NCI-H2107 (cell line): Measurements from ENCODE around the gene AGTR1.

Experiments used
- DNase-seq: peaks from one replicate; lab custom pipeline; 2025; lab: John Stamatoyannopoulos, UW

The AGTR1 gene

DNA sequence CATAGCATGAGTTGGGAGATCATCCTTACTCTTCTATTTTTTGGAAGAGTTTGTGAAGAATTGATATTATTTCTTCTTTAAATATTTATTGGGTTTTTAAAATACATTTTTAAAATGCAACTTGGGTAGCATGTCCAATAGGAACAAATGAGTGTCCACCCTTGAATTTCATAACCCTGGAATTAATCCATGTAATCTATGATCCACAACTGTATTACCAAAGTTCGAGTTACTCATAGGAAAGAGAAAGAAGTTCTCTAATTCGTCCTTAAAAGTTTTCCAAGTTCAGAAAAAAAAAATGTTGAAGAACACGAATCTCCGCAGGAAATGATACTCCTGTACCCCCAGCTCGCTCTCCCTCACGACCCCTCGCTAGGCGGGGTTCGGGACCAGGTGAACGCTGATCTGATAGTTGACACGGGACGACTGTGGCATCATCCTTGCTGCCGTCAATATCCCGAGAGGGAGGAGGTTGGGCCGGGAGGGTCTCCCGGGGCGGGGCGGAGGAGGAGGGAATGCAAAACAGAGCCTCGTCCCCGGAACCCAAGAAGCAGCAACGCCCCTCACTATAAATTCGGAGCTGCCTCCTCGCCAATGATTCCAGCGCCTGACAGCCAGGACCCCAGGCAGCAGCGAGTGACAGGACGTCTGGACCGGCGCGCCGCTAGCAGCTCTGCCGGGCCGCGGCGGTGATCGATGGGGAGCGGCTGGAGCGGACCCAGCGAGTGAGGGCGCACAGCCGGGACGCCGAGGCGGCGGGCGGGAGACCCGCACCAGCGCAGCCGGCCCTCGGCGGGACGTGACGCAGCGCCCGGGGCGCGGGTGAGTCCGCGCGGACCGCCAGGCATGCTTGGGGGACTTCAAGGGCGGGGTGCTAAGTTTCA, at the start of gene AGTR1:
AGTR1 (plus strand) TSS at position 598 of the 884 bp plus-strand sequence. CDS start 43,133 bp downstream, outside the sequence.
- no peak for DNase-seq

DNA sequence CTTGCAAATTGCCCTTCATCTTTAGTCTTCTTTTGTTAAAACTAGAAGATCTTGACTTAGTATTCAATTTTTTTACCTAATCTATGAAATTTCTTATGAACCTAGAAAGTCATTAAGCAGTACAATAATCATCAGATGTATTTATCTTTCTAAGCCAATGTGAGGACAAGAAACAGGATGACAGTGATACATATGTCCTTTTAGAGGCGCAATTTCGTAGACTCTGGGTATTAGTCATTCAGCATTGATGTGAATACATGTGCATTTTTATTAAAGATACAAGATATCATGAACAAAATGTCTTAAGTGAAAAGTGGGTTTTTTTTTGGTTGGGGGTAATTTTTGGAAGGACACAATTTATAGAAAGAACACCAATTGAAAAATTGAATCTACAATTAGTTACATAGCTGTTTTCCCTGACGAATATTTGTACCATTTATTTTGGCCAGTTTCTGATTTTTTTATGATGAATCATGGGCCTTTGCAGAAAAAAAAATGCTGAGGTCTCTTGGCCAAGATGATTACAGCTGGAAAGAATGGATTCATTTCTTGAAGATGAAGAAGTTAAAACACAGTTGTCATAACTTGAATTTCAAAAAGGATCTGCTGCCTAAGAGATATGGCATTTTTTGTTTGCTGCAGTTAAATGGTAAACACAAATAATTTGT, 48.9 kb upstream of the AGTR1 start:
- no peak for DNase-seq

DNA sequence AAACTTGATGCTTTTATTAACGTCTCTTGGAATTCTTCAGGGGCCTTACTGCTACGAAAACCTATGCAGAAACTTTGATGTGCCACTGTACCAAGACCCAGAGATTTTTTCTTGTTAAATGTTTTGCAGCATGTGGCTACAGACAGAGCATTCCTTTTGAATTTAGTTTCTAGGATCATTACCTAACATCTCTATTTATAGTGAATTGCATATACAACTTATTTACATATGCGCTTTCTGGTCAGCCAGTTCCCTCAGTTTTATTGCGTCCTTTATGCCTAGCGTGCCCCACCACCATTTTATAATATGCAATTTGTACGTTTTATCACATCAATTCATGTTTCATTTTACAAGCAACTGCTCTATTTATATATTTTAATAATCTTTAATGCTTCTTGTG, 46.2 kb upstream of the AGTR1 start:
- no peak for DNase-seq

DNA sequence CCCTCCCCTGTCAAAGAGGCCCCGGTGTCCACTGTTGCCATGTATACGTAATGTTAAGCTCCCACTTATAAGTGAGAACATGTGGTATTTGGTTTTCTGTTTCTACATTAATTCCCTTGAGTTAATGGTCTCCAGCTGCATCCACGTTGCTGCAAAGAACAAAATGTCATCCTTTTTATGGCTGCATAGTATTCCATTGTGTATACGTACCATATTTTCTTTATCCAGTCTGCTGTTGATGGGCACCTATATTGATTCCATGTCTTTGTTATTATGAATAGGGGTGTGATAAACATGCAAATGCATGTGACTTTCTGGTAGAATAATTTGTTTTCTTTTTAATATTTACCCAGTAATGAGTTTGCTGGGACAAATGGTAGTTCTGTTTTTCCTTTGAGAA, 43.3 kb upstream of the AGTR1 start:
- no peak for DNase-seq

DNA sequence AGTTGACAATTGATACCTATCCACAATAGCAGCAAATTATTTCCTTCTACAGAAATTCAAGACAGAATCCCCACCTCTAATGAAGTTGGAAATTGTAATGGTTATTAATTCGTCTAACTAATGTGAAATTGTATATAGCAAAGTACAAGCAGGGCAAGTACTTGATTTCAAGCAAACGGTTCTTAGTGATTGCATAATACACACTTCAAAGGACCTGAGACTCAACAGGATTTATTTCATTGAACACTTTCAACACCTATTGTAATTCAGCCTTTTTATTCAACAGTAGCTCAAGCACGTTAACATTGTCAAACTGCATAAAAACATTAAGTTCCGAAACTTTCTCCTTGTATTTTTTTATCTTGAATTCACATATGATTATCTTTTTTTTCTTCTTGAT, 40.2 kb upstream of the AGTR1 start:
- no peak for DNase-seq

DNA sequence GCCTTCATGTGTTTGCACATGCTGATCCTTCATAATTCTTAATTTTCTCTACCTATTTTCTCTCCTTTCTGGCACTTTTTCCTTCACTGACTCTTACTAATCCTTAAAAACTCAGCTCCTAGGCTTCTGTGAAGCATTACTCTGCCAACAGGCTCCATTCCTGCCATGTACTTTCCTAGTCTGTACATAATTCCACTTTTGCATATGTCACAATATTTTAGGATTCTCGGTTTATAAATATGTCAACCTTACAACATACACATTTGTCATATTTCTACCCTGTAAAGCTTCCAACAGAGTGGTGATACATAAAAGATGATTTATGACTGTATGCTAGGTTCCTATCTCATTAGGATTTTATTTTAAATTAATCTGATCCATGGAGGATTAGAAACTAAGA, 38.2 kb upstream of the AGTR1 start:
- no peak for DNase-seq

DNA sequence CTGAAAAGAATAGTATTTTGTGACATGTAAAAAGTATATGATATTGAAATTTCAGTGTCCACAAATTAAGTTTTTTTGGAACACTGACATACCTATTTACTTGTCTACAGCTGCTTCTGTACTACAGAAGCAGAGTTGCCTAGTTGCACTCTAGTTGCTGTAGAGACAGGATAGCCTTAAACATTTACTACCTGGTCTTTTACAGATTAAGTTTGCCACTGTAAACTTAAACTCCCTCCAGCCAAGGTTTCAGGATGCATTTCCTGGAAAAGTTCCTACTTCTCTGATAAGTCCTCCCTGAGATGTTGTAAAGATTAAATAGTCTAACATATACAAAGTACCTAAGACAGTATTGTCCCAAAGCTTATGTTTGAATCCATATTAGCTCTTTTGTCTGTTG, 17.4 kb upstream of the AGTR1 start:
- DNase-seq, result no peak

DNA sequence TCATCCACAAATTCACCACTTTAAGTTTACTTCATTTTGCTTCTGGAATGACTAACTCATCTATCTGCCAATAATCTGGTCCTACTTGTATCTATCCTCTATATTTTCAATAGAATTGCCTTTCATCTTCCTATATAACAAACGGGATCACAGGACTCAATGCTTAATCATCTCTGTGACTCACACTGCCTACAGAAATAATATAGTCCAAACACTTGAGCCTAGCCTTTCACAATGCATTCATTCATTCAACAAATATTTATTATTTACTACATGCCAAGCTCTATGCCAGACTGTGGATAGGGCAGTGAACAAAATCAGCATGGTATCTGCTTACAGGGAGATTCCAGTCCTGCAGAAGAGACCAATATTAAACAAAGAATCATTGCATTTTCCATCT, 16.6 kb upstream of the AGTR1 start:
- no peak for DNase-seq

DNA sequence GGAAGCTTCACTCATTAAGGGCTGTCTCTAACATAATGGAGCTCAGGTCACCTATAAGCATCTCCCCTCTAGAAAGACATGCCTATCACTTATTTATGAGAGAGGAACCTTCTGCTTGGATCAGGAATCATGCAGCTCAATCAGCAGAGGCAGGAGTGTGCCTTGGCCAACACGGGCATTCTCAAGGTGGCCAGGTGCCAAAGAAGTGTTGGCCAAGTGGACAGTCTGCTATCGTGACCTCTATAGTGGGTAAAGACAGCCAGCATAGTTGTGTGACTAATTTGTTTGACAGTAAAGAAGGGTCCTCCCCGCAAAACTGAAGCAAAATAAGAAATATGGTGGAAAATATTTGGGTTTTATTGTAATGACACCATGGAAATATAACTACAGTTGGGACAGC, 14.7 kb upstream of the AGTR1 start:
- no peak for DNase-seq

DNA sequence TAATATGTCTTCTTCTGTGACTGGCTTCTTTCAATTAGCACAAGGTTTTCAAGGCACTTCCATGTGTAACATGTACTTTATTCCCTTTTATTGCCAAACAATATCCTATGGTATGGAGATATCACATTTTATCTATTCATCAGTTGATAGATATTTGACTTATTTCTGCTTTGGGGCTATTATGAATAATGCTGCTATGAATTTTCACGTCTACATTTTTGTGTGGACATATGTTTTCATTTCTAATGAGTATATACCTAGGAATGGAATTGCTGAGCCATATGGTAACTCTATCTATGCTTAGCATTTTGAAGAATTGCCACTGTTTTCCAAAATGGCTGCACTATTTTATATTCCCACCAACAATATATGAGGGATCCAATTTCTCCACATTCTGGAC, 3.6 kb upstream of the AGTR1 start:
- DNase-seq, result no peak

DNA sequence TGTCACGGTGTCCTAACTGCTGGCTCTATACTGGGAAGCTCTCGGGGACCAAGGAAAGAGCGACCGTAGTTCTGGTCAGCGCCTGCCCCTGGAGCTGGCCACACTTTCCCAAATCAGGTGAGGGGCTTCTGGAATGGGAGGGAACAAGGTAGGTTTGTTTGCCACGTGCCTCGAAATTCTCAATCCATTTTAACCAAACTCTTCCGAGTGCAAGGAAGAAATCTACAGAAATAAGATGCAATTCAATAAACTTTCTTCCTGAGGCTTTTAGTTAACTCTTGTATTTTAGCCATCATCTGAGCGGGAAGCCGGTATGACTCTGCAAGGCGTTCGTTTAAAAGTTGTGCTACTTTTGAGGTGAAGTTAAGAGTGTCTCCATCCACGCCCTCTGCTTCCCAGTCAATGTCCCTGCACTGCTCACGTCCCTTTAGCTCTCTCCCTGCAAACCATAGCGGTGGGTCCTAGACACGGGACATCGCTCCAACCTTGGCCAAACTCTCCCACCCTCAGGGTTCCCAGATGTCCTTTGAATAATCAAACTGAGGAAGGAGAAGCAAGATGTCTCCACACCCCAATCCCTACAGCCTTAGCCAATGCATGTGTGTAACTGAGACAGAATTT, 597 bp downstream of the AGTR1 start:
- no peak for DNase-seq

DNA sequence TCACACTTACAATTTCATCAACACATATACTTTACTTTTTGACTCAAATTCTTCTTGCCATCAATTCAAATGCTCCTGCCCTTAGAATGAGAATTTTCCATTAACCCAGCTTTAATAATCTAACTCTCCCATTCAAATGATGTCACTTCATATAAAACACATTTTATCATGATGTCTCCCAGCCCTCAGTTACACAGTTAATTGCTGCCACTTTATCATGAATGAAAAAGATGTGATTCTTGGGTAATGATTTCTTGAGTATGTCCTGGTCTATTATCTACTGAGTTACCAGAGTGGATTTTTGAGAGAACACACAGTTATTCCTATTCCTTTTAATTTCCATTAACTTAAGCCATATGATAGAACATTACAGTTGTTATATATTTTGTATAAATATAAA, 7.6 kb downstream of the AGTR1 start:
- DNase-seq, result no peak

DNA sequence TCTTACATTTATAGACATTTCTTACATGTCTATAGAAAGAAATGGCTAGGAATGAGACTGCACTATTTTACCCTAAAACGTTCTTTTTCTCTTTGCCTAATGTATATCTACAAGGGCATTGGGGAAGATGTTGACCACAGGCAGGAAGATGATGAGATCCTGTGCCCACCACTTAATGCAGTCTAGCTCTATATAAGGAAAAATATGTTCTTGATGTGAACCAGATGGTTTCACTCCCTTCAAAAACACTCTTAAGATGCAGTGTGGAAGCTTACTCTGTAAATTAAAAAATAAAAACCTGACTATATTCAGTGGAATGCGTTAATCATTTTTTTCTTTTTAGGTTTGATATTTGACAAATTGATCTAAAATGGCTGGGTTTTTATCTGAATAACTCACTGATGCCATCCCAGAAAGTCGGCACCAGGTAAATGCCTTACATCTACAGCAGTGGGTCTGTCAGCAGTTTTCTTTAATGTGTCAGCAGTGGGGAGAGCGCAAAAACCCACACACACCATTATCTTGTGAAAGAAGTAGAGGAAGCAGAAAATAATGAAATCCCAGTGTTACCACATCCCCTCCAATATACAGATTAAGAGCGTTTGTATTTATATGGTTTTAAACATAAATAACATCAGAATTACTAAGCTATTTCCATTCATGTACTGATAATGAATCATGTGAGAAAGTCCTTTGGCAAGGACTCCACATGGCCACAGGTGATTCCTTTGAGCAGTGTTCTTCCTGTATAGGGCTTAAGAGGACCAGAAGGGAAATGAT, 10.1 kb downstream of the AGTR1 start:
- DNase-seq, result no peak

DNA sequence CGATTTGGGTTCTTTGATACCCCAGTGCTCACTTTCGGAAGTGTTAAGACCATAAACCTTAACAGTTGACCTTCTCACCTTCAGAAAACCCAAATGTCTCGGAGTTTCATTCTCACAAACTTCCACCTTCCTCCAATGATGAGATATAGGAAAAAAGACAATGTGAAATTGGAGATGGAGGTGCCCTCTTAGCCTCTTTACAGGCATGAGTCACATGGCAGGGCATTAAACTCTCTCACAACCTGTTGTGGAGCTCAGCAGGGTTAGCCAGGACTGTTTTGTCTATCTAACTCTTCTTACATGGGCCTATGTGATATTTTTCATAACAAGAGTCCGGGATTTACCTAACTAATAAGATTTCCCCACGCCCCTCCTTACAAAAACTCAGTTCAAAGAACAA, 10.7 kb downstream of the AGTR1 start:
- no peak for DNase-seq

DNA sequence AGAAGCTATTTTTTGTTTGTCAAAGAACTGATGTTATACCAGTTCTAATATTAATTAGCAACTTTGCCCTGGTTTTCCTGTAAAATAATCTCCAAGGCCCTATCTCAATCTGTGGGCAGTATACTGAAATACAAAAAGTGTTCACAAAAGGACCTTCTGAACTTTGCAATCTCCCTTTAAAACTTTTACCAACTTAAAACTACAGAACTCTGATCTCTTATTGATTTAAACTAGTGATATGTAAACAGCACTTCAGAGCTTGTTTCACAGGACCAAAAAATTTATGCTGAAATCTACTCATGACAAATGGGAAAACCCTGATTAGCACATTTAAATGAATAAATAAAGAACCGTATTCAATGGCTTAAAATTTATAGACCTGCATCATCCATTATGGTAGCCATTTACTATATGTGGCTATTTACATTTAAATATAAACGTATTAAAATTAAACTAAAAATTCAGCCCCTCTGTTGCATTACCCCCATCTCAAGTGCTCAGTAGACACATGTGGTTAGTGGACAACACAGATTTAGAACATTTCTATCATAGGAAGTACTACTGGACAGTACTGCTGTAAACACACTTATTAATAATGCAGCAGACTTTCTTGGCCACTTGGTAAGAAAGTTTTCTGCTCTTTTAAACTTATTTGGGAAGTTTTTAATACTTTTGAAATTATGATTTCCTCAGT, 12.0 kb downstream of the AGTR1 start:
- DNase-seq, result no peak

DNA sequence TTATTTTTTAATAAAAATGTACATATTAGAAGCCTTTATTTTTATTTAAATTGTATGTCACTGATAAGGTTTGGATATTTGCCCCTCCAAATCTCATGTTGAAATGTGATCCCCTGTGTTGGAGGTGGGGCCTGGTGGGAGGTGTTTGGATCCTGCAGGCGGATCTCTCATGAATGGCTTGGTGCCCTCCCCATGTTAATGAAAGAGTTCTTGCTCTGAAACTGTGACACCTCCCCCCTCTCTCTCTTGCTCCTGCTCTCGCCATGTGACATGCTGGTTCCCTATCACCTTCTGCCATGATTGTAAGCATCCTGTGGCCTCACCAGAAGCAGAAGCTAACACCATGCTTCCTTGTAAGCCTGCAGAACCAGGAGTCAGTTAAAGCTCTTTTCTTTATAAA, 13.0 kb downstream of the AGTR1 start:
- DNase-seq, result no peak

DNA sequence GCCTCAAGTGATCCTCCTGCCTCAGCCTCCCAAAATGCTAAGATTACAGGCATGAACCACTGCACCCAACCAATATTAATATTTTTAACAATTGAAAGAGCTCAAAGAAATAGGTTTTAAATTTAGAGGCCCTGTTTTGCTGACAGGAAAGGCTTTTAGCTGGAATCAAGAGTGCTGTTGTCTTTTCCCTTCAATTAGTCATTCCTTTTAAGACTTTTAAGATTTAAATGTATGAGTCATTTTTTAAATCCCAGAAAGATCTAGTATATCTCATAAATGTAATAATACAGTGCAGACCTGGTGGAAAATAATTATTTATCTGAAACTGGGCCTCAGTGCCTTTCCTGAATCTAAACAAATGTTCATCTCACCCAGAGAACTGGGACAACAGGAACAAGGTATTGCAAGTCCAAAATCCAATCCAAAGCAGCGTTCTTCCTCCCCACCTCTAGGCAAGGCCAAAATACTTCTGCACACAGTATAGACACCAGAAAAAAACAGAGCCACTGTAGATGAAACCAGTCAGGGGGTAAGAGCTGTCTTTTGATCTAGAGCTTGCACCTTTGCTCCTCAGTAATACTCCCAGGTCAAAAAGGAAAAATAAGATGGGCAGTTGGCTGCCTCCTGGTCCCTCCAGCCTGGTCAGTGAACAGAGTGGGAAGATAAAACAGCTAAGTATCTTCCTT, 14.4 kb downstream of the AGTR1 start:
- DNase-seq, result no peak

DNA sequence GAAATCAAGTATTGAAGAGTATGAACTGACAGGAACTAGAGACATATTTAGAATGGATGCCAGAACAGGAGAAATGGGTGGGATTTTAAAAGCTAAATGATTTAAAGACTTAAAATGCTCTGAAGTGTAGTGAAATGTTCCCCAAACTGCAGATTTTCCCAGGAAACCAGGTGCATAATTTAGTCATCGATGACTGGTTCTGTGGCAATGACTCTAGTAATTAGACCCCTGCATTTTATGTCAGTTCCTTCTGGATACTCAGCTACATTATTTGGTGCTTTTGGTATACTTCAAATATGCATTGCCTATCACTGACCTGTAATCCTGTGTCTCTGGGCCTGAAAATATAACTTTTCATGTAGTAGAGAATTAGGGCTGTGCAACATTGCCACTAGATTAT, 16.8 kb downstream of the AGTR1 start:
- DNase-seq, result no peak

DNA sequence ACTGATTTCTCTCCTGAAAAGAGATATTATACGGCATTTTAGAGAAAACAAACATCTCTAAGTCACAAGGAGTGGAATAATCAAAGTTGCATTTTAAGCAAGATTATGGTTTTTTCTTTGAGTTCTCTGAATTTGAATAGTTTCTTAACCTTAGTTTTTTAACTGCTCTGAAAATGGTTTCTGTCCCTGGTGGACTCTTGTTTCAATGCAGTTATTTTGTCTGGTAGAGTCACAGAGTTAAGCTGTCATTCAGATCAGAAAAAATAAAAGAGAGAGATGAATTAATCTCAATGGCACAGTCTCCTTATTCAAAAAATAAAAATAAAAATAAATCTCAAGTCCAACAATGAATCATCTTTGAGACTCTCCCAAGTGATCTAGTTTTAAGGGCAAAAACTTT, 19.0 kb downstream of the AGTR1 start:
- no peak for DNase-seq

DNA sequence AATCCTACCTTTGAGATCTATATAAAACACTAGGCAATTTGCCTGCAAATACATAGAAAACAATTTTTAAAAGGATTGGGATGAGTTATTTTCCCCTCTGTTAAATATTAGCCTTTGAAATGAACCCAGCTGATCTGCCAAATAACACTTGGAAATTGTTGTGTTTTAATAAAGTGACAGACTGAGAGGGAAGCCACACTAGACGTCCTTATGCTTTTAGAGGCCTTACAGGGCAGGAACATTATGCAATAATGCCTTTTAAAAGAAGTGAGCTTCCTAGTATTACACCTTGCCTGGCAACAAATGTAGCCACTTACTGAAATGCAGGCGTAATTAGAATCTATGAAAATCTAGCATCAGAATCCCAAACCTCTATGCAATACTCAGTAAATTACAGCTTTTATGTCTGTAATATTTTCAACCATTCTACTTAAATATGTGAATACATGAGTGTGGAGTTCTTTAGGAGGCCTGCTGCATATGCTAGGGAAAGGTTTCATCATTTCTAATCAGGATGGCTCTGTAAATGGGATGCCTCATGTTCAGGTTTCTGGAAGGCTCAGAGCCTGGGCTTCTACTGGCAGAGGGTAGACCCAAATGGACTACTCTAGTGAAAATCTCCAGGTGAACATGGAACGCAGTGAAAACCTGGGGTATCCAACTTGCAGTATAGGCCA, 20.3 kb downstream of the AGTR1 start:
- DNase-seq, result no peak
